ENCODE results near the gene NFATC2. TPM values are rescaled to one million over a fixed set of nuclear protein-coding genes. Genes with fewer than 3 reads are reported as not detected.
"Not testable (repeated sequence)": the region's sequence is repeated elsewhere in the genome, so short reads cannot be mapped to it uniquely, and the experiment has no call there.

NFATC2 gene
- total RNA-seq, 1 experiment from 2014 or later: 5.0 TPM

- TF ChIP-seq, protein P1, sequence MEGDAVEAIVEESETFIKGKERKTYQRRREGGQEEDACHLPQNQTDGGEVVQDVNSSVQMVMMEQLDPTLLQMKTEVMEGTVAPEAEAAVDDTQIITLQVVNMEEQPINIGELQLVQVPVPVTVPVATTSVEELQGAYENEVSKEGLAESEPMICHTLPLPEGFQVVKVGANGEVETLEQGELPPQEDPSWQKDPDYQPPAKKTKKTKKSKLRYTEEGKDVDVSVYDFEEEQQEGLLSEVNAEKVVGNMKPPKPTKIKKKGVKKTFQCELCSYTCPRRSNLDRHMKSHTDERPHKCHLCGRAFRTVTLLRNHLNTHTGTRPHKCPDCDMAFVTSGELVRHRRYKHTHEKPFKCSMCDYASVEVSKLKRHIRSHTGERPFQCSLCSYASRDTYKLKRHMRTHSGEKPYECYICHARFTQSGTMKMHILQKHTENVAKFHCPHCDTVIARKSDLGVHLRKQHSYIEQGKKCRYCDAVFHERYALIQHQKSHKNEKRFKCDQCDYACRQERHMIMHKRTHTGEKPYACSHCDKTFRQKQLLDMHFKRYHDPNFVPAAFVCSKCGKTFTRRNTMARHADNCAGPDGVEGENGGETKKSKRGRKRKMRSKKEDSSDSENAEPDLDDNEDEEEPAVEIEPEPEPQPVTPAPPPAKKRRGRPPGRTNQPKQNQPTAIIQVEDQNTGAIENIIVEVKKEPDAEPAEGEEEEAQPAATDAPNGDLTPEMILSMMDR (IDR thresholded peaks at IDR 0.05 in 2 of 3, conservative IDR thresholded peaks at IDR 0.05 in 1 of 3; ENCODE audit: borderline replicate concordance in 1 of 3, insufficient read depth in 1 of 3, low read depth in 2 of 3, low read length in 2 of 3): no peak
- TF ChIP-seq MAX (IDR thresholded peaks at IDR 0.05) (no peak), ZFX (IDR thresholded peaks at IDR 0.05) (no peak), EGR1 (IDR thresholded peaks at IDR 0.05; ENCODE audit: low read depth) (no peak), EZH2phosphoT487 (IDR thresholded peaks at IDR 0.05; ENCODE audit: borderline replicate concordance) (no peak), YY1 (IDR thresholded peaks at IDR 0.05; ENCODE audit: extremely low read depth, insufficient replicate concordance, low read depth, low read length) (no peak), SIN3A (IDR thresholded peaks at IDR 0.05; ENCODE audit: low read depth) (no peak)
These were observed 195.6 kb downstream of the NFATC2 start (continued) for GRCh38 chr20:51346686-51347485.

DNA sequence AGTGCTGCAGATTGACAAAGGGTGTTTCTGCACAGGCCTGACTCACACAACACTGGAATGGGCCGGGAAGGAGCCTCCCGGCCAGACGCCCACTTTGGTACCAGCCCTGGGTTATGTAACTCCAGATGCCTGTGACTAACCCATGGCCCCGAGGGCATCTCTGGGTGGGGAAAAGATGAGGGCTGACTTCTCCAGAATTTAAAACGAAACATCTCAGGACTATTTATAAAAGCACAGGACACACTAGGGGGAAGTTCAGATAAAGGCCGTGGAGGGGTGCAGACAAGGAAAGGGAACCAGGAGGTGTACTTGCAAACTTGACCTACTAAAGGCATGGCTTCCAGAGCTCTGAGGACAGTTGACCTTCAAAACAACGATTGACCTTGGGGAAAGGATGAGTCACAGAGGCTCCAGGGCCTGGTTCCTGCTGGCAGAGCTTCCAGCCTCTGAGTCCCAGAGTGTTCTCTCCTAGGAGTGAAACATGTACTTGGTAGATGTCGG, 196.9 kb downstream of the NFATC2 start:
- Histone ChIP-seq H3K27me3 (ENCODE audit: insufficient read depth, low read length) (peaks cover 14% of the 10 kb centered on the region; the same call in 1 of the 2 replicates), H4K20me1 (ENCODE audit: insufficient read depth) (no peaks in the 10 kb centered on the region), H3K4me2 (ENCODE audit: low read length) (no peak overlapping the region), H3K9me2 (ENCODE audit: insufficient read depth) (no peaks in the 10 kb centered on the region), H3K27ac (ENCODE audit: low read depth, low read length) (no peak overlapping the region), H2AFZ (ENCODE audit: low read depth, low read length, poor library complexity, severe bottlenecking) (no peak overlapping the region), H3K4me1 (ENCODE audit: control insufficient read depth in 1 of 2, insufficient read depth in 2 of 2, low read length in 2 of 2) (no peaks in the 10 kb centered on the region), H3K36me3 (ENCODE audit: control insufficient read depth in 1 of 2, insufficient read depth in 2 of 2, low read length in 2 of 2) (no peaks in the 10 kb centered on the region), H3K4me3 (replicated peaks in 1 of 2; ENCODE audit: low read depth in 1 of 2, low read length in 2 of 2) (no peak overlapping the region), H3K79me2 (ENCODE audit: insufficient read depth, low read length) (no peaks in the 10 kb centered on the region), H3K9me3 (ENCODE audit: control insufficient read depth in 1 of 2, insufficient read depth in 1 of 2, low read depth in 1 of 2, low read length in 2 of 2) (no peaks in the 10 kb centered on the region), H3K9ac (ENCODE audit: low read length) (no peak overlapping the region)
- DNase-seq (ENCODE audit: low read depth, low spot score) (no peak), ATAC-seq (no peak)
- intact Hi-C loops (cut with micrococcal nuclease): no loop called here
- POLR2A ChIA-PET: no interaction called here
- TF ChIP-seq EZH2phosphoT487 (IDR thresholded peaks at IDR 0.05; ENCODE audit: borderline replicate concordance) (no peak), FOSL1 (IDR thresholded peaks at IDR 0.05; ENCODE audit: low read depth) (no peak), TCF7L2 (IDR thresholded peaks at IDR 0.05; ENCODE audit: borderline replicate concordance, extremely low read depth, insufficient read depth, insufficient read length) (no peak)
- BruUV-seq (replicated peaks): no TSS peak
- CTCF ChIA-PET: no interaction called here
- RAD21 ChIA-PET (ENCODE audit: low non-redundant PET in 1 of 2, low total read pairs in 2 of 2, uncharacterized antibody in 2 of 2, unreplicated experiment in 2 of 2): no interaction called here

- H3K9me2 ChIP-seq (ENCODE audit: insufficient read depth); H3K4me2 ChIP-seq (ENCODE audit: low read length); H3K36me3 ChIP-seq (ENCODE audit: control insufficient read depth in 1 of 2, insufficient read depth in 2 of 2, low read length in 2 of 2); H2AFZ ChIP-seq (ENCODE audit: low read depth, low read length, poor library complexity, severe bottlenecking); BruUV-seq (replicated peaks); ATAC-seq; H3K4me3 ChIP-seq (replicated peaks in 1 of 2; ENCODE audit: low read depth in 1 of 2, low read length in 2 of 2); POLR2A ChIA-PET; H3K9ac ChIP-seq (ENCODE audit: low read length); H3K9me3 ChIP-seq (ENCODE audit: control insufficient read depth in 1 of 2, insufficient read depth in 1 of 2, low read depth in 1 of 2, low read length in 2 of 2); DNase-seq (ENCODE audit: low read depth, low spot score); H4K20me1 ChIP-seq (ENCODE audit: insufficient read depth); intact Hi-C loops (cut with micrococcal nuclease); H3K27ac ChIP-seq (ENCODE audit: low read depth, low read length); H3K4me1 ChIP-seq (ENCODE audit: control insufficient read depth in 1 of 2, insufficient read depth in 2 of 2, low read length in 2 of 2); H3K79me2 ChIP-seq (ENCODE audit: insufficient read depth, low read length); CTCF ChIA-PET; RAD21 ChIA-PET (ENCODE audit: low non-redundant PET in 1 of 2, low total read pairs in 2 of 2, uncharacterized antibody in 2 of 2, unreplicated experiment in 2 of 2): not testable (repeated sequence)
- H3K27me3 ChIP-seq (ENCODE audit: insufficient read depth, low read length): peaks cover 14% of the 10 kb centered on the region; the same call in 1 of the 2 replicates
These were observed 198.7 kb downstream of the NFATC2 start for GRCh38 chr20:51343802-51344201.

Data from HCT116 (cell line).